GM18520 (cell line): Measurements from ENCODE around the gene NTM.
"Not testable (repeated sequence)": the region's sequence is repeated elsewhere in the genome, so short reads cannot be mapped to it uniquely, and the experiment has no call there.

ENCODE experiments used
- ATAC-seq: cut with Tn5 transposase; IDR thresholded peaks from one replicate; pipeline ENCODE4 v1.9.1; 2021; ENCODE audit not compliant: unreplicated experiment

Gene NTM

GRCh38 chr11:131906963-131907362, 536.5 kb downstream of the NTM start:
- no peak for ATAC-seq

GRCh38 chr11:131907371-131907770, 537.0 kb downstream of the NTM start:
- no peak for ATAC-seq

GRCh38 chr11:131908316-131908715, 537.9 kb downstream of the NTM start:
- no peak for ATAC-seq

- ATAC-seq, result no peak
Measured at GRCh38 chr11:131909426-131910177, 539.2 kb downstream of the NTM start.

GRCh38 chr11:131910178-131910522, 539.7 kb downstream of the NTM start:
- no peak for ATAC-seq

- ATAC-seq, result no peak
Measured at GRCh38 chr11:131910523-131911387, 540.3 kb downstream of the NTM start.

- not testable (repeated sequence) for ATAC-seq
Measured at GRCh38 chr11:131911388-131912032, 541.1 kb downstream of the NTM start.

GRCh38 chr11:131912134-131912533, 541.7 kb downstream of the NTM start:
- no peak for ATAC-seq

- no peak for ATAC-seq
Measured at GRCh38 chr11:131913267-131913666, 542.9 kb downstream of the NTM start.

- ATAC-seq, result no peak
Measured at GRCh38 chr11:131914361-131914774, 544.0 kb downstream of the NTM start.

GRCh38 chr11:131916638-131917037, 546.2 kb downstream of the NTM start:
- no peak for ATAC-seq

- ATAC-seq, result no peak
Measured at GRCh38 chr11:131917634-131918384, 547.4 kb downstream of the NTM start.

GRCh38 chr11:131918663-131919062, 548.2 kb downstream of the NTM start:
- ATAC-seq, result no peak

- no peak for ATAC-seq
Measured at GRCh38 chr11:131922220-131922619, 551.8 kb downstream of the NTM start.

- ATAC-seq, result no peak
Measured at GRCh38 chr11:131923309-131923708, 552.9 kb downstream of the NTM start.

- no peak for ATAC-seq
Measured at GRCh38 chr11:131924001-131924400, 553.6 kb downstream of the NTM start.

- ATAC-seq, result no peak
Measured at GRCh38 chr11:131924457-131925201, 554.2 kb downstream of the NTM start.

- ATAC-seq, result no peak
Measured at GRCh38 chr11:131925829-131926228, 555.4 kb downstream of the NTM start.

- ATAC-seq, result no peak
Measured at GRCh38 chr11:131928992-131929391, 558.6 kb downstream of the NTM start.

GRCh38 chr11:131932584-131933325, 562.3 kb downstream of the NTM start:
- ATAC-seq, result no peak
